Muscle of leg (tissue), 11 donors: ENCODE measurements around the gene ZFYVE26. TPM values are rescaled to one million over a fixed set of nuclear protein-coding genes. Genes with fewer than 3 reads are reported as not detected.

Experiments used
- DNase-seq: peaks from one replicate; pipeline ENCODE4 v3.0.0; 2013
- H3K27ac ChIP-seq: one replicate; pipeline ENCODE4 v1.5.1; 2013; ENCODE audit warnings: mild to moderate bottlenecking, low read length, control low read depth
- H3K27me3 ChIP-seq: one replicate; pipeline ENCODE4 v1.6.1; 2013; ENCODE audit warnings: low read length; ENCODE audit not compliant: control insufficient read depth, insufficient read depth
- H3K36me3 ChIP-seq: one replicate; pipeline ENCODE4 v1.6.1; 2013; ENCODE audit warnings: low read length; ENCODE audit not compliant: control insufficient read depth, insufficient read depth
- H3K4me1 ChIP-seq: one replicate; pipeline ENCODE4 v1.6.1; 2013; ENCODE audit warnings: low read length; ENCODE audit not compliant: control insufficient read depth, insufficient read depth
- H3K4me3 ChIP-seq: one replicate; pipeline ENCODE4 v1.5.1; 2013; ENCODE audit warnings: low read length, control low read depth
- H3K9me3 ChIP-seq: replicated peaks from 2 replicates; pipeline ENCODE4 v1.6.1; 2013; ENCODE audit warnings: low read depth, low read length; ENCODE audit not compliant: control insufficient read depth
- WGBS: methylation state at CpG from one replicate; pipeline ENCODE4 v1.1.5; 2013; ENCODE audit warnings: missing lambda C conversion rate; ENCODE audit not compliant: insufficient coverage; 5-methylcytosine and 5-hydroxymethylcytosine counted together
- polyA plus RNA-seq, 8 donors: library from polyadenylated mRNA; unstranded; fragments of 120-200 nt; gene quantifications; one replicate each; pipeline versions ENCODE4 v1.2.1 to v1.2.3, GENCODE V29; 2013; ENCODE audit warnings: inconsistent platforms in 1 of 8, low replicate concordance in 1 of 8; ENCODE audit not compliant: insufficient read length in 8 of 8, insufficient read depth in 1 of 8
- total RNA-seq: library from RNA; stranded (reverse); fragments of 120-200 nt; gene quantifications from one replicate; pipeline ENCODE4 v1.2.4, GENCODE V29; 2013

The ZFYVE26 gene
- total and polyA plus RNA-seq, 9 donors: 9.4 to 16.8 (median 12.3) TPM

DNA sequence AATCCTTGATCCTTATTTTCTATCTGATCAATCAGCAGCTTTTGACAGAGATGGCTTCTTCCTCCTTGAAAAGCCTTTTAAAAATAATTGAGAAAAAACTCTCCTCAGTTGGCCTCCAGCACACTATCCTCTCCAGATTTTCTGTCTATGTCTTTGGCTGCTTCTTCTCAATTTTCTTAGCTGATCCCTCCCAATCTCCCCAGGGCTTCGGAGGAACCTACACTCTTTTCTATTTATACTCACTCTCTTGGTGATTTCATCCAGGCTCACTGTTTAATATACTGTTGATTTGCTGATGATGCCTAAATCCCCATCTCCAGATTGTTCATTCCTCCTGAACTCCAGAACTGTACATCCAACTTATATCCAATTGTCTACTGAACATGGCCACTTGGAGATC, 59.9 kb downstream of the ZFYVE26 start:
- Histone ChIP-seq H3K36me3 (peaks cover 58% of the 10 kb centered on the region), H3K4me3 (no peak overlapping the region), H3K27ac (no peak overlapping the region), H3K4me1 (peaks cover 4% of the 10 kb centered on the region), H3K9me3 (no peaks in the 10 kb centered on the region), H3K27me3 (no peaks in the 10 kb centered on the region)
- DNase-seq: peak; percentile 80
- WGBS: no CpG with 5 or more reads among the region's 1 CpG

DNA sequence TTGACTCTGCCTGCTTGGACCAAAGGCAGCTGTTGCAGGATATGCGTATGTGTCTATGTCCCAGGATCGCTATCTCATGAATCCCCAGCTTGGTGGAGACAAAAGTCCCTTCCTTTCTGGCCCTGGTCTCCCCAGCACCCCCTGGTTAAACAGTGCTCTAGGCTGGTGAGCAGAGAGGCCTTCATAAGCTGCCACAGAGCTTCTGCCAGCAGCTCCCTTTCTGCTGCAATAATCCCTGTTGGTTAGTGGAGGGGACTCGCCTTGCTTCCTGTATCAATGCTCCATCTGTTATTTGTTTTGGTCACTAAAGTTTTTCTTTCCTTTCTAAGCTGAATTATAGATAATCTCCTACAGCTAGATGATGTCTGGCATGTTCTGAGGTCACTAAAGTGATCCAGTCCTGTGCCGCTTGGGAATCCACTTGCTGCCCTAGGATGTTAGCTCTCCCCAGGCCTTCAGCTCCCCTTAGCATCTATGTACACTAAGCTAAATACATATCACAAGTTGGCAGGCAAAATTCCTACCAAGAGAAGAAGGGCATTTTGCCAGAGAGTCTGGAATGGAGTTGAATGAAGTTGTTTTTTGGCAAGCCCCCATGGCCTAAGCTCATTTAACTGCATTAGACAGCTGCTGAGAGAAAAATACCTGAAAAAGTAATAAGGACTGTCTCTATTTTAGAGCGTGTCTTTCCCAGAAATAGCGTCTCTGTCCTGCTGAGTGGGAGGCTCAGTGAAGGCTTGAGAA, 66.9 kb downstream of the ZFYVE26 start:
- peaks cover 29% of the 10 kb centered on the region for H3K4me1 ChIP-seq
- no peak overlapping the region for H3K4me3 ChIP-seq
- peak overlapping the region; percentile 82 for H3K27ac ChIP-seq
- H3K36me3 ChIP-seq: peaks cover 68% of the 10 kb centered on the region
- H3K9me3 ChIP-seq: no peaks in the 10 kb centered on the region
- peak; percentile 85 for DNase-seq
- WGBS: 73% methylated on average over 4 of the region's 6 CpGs
- no peaks in the 10 kb centered on the region for H3K27me3 ChIP-seq

- Histone ChIP-seq H3K9me3 (no peaks in the 10 kb centered on the region), H3K36me3 (peaks cover 56% of the 10 kb centered on the region), H3K4me1 (peaks cover 35% of the 10 kb centered on the region), H3K4me3 (no peak overlapping the region), H3K27ac (no peak overlapping the region), H3K27me3 (no peaks in the 10 kb centered on the region)
- WGBS: 96% methylated on average over 8 of the region's 10 CpGs
- DNase-seq: no peak
These were observed 68.1 kb downstream of the ZFYVE26 start for GRCh38 chr14:67748312-67748711.

DNA sequence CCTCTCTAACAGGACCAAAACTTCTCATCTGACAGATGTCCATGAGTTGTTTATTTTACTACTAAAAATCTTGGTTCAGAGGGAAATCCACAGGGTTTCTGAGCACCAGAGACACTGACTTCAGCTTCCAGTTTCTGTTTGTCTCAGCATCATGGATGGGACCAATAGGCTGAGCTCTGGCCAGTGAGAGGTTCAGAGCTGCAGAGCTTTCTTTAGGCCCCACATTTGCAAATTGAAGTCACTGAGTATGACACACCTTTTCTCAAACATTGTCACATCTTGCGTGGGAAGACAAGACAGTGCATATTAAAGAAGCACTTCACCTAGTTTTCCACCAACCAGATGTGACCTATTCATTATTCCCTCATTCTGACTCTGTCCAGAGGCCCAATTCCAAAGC, 69.5 kb downstream of the ZFYVE26 start:
- Histone ChIP-seq H3K27ac (no peak overlapping the region), H3K4me1 (peaks cover 35% of the 10 kb centered on the region), H3K36me3 (peaks cover 42% of the 10 kb centered on the region), H3K9me3 (no peaks in the 10 kb centered on the region), H3K4me3 (no peak overlapping the region), H3K27me3 (no peaks in the 10 kb centered on the region)
- WGBS: 100% methylated on average over 1 of the region's 1 CpG
- no peak for DNase-seq

GRCh38 chr14:67744046-67744445, 72.3 kb downstream of the ZFYVE26 start:
- Histone ChIP-seq H3K4me1 (peaks cover 16% of the 10 kb centered on the region), H3K36me3 (peaks cover 19% of the 10 kb centered on the region), H3K27me3 (no peaks in the 10 kb centered on the region), H3K9me3 (no peaks in the 10 kb centered on the region), H3K27ac (peak overlapping the region; percentile 55), H3K4me3 (no peak overlapping the region)
- WGBS: no CpG with 5 or more reads among the region's 2 CpGs
- DNase-seq: peak; percentile 25

DNA sequence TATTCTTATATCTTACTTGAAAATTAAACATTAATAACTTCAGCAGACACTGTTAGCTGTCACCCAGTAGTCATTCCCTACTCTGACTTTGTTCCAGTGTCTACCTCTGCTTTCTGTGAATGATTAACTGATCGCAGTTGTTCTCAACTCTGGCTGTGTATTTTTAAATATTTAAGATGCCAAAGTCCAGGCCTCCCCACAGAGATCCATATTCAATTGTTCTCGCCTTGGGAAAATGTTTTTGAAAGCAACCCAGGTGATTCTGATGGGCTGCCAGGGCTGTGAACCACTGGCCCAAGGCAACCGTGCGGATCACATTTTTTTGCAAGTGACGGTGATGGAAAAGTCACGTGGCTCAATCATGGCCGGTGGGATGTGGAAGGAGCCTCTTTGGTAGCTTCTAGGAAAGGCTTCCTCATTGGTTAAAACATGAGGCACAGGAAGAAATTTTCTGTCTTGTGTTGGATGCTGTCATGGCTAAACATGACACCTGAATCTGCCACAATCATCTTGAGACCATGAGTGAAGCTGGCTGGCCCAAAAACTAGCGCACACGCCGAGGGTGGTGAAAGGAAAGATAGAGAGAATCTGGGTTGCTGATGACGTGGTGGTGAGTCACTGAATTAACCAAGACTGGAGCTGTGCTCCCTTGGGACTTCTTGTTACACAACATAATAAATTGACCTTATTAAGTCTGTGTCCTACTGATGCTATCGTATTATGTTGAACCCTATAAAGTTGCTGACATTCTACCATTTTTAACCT, 77.5 kb downstream of the ZFYVE26 start:
- H3K36me3 ChIP-seq: no peaks in the 10 kb centered on the region
- H3K27ac ChIP-seq: no peak overlapping the region
- no peaks in the 10 kb centered on the region for H3K9me3 ChIP-seq
- peak; percentile 24 for DNase-seq
- H3K27me3 ChIP-seq: no peaks in the 10 kb centered on the region
- 75% methylated on average over 7 of the region's 12 CpGs for WGBS
- H3K4me3 ChIP-seq: no peak overlapping the region
- peaks cover 32% of the 10 kb centered on the region for H3K4me1 ChIP-seq

GRCh38 chr14:67736771-67737170, 79.6 kb downstream of the ZFYVE26 start:
- Histone ChIP-seq H3K27me3 (no peaks in the 10 kb centered on the region), H3K9me3 (no peaks in the 10 kb centered on the region), H3K4me1 (peaks cover 29% of the 10 kb centered on the region), H3K36me3 (no peaks in the 10 kb centered on the region), H3K27ac (no peak overlapping the region), H3K4me3 (no peak overlapping the region)
- WGBS: 93% methylated on average over 3 of the region's 4 CpGs
- no peak for DNase-seq

DNA sequence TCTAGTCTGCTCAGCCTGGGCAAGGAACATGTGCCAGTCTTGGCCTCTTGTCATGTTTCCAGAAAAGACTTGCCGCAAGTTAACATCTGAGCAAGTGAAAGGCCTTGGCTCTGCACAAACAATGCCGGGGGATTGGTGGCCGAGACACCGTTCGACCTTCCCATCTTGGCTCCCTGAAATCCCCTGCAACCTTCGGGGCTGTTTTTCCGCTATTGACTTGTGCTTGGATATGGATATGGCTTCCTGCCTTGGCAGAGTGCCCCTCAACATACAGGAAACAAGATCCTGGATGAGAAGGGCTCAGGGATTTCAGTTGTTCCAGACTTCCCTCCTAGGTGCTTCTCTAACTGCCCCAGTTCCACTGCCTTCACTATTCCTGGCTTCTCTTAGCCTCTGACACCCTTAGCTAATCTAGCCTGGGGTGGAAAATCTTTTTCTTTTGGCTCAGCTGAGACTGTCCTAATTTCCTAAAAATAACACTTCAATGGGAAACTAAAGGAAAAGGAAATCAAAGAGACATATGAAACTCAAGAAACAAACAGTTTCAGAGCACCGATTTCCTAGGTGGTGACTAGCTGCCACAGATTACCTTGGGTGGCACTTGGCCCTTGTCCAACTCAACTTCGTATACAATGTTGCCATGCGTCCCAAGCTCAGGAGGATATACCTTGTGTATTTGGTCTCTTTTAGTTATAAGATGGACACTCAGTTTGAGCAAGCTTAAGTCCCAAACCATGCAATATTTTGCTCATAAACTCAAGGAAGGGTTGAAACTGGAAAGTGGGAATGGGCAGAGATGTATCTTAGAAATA, 80.8 kb downstream of the ZFYVE26 start:
- Histone ChIP-seq H3K27ac (peak overlapping the region; percentile 68), H3K9me3 (no peaks in the 10 kb centered on the region), H3K27me3 (no peaks in the 10 kb centered on the region), H3K4me1 (peaks cover 29% of the 10 kb centered on the region), H3K36me3 (no peaks in the 10 kb centered on the region), H3K4me3 (no peak overlapping the region)
- 24% methylated on average over 6 of the region's 10 CpGs for WGBS
- peak; percentile 76 for DNase-seq

GRCh38 chr14:67734675-67735074, 81.7 kb downstream of the ZFYVE26 start:
- H3K27ac ChIP-seq: peak overlapping the region; percentile 81
- no peaks in the 10 kb centered on the region for H3K27me3 ChIP-seq
- H3K9me3 ChIP-seq: no peaks in the 10 kb centered on the region
- peak; percentile 49 for DNase-seq
- no peak overlapping the region for H3K4me3 ChIP-seq
- 100% methylated on average over 1 of the region's 3 CpGs for WGBS
- no peaks in the 10 kb centered on the region for H3K36me3 ChIP-seq
- peaks cover 29% of the 10 kb centered on the region for H3K4me1 ChIP-seq

DNA sequence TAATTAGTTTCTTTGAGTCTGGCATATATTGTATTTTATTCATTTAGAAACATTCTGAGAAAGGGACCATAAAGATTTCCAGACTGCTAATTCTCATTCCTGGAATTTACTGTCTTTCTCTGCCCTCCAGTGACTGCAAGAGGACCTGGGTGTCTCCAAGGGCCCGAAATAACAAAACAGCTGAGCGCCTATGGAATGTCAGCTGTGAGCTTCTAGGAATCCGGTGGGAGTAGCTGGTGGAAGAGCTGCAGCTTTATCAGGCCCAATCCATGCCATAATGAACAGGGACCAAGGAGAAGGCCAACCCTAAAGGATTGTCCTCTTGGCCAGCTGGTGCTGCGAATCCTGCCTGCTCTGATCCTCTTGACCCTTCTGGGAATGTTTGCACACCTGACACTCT, 82.8 kb downstream of the ZFYVE26 start:
- Histone ChIP-seq H3K27ac (peak overlapping the region; percentile 81), H3K36me3 (no peaks in the 10 kb centered on the region), H3K4me1 (peaks cover 27% of the 10 kb centered on the region), H3K9me3 (no peaks in the 10 kb centered on the region), H3K4me3 (no peak overlapping the region), H3K27me3 (peaks cover 3% of the 10 kb centered on the region)
- peak; percentile 82 for DNase-seq
- 70% methylated on average over 3 of the region's 4 CpGs for WGBS
